SK-N-SH treated with all-trans-retinoic acid at 6 μM for 48 hours (cell line): ENCODE data around the gene TMEM270.
A peak's percentile ranks its signal among the peaks of the same experiment; 100 is the strongest.
"Not testable (repeated sequence)": the region's sequence is repeated elsewhere in the genome, so short reads cannot be mapped to it uniquely, and the experiment has no call there.

Experiments used
- ATAC-seq: fragments of 200-7000 bp; cut with Tn5 transposase; 3 replicates; pipeline ENCODE4 v1.9.1; 2020; ENCODE audit warnings: mild to moderate bottlenecking, moderate library complexity
- ARNTL ChIP-seq: fragments of 450-650 bp; formaldehyde crosslinking; IDR thresholded peaks from 2 replicates; pipeline ENCODE4 v1.5.0; 2020; ENCODE audit warnings: low read depth, mild to moderate bottlenecking, moderate library complexity, borderline replicate concordance
- BACH2 ChIP-seq: fragments of 250-450 bp; sonication (Bioruptor Pico); IDR thresholded peaks from 2 replicates; pipeline ENCODE4 v1.9.0; 2021; ENCODE audit warnings: mild to moderate bottlenecking, borderline replicate concordance
- CREB5 ChIP-seq: fragments of 250-450 bp; sonication (Bioruptor Pico); IDR thresholded peaks from 2 replicates; pipeline ENCODE4 v1.5.1; 2020; ENCODE audit warnings: low read depth, mild to moderate bottlenecking, moderate library complexity
- CSDC2 ChIP-seq: fragments of 250-450 bp; sonication (Bioruptor Pico); IDR thresholded peaks from 2 replicates; pipeline ENCODE4 v1.5.0; 2020; ENCODE audit warnings: mild to moderate bottlenecking, moderate library complexity
- CSRNP3 ChIP-seq: fragments of 250-450 bp; sonication (Bioruptor Pico); IDR thresholded peaks from 2 replicates; pipeline ENCODE4 v1.5.1; 2021; ENCODE audit warnings: mild to moderate bottlenecking, moderate library complexity
- ESRRG ChIP-seq: fragments of 250-450 bp; sonication (Bioruptor Pico); IDR thresholded peaks from 2 replicates; pipeline ENCODE4 v1.6.1; 2021; ENCODE audit warnings: mild to moderate bottlenecking
- GLIS3 ChIP-seq: fragments of 250-450 bp; sonication (Bioruptor Pico); IDR thresholded peaks from 2 replicates; pipeline ENCODE4 v1.5.0; 2020; ENCODE audit warnings: mild to moderate bottlenecking, moderate library complexity
- ISL1 ChIP-seq: fragments of 250-450 bp; sonication (Bioruptor Pico); IDR thresholded peaks from 2 replicates; pipeline ENCODE4 v2.1.2; 2022; ENCODE audit warnings: mild to moderate bottlenecking, moderate library complexity
- OSR1 ChIP-seq: fragments of 250-450 bp; sonication (Bioruptor Pico); IDR thresholded peaks from 2 replicates; pipeline ENCODE4 v1.8.0; 2022; ENCODE audit warnings: moderate library complexity, mild to moderate bottlenecking, inconsistent platforms
- PPARA ChIP-seq: fragments of 250-450 bp; sonication (Bioruptor Pico); IDR thresholded peaks from 2 replicates; pipeline ENCODE4 v1.5.0; 2020; ENCODE audit warnings: mild to moderate bottlenecking, borderline replicate concordance
- RARB ChIP-seq: fragments of 250-450 bp; sonication (Bioruptor Pico); IDR thresholded peaks from 2 replicates; pipeline ENCODE4 v1.8.0; 2021; ENCODE audit warnings: mild to moderate bottlenecking, moderate library complexity
- SNAI2 ChIP-seq: fragments of 250-450 bp; sonication (Bioruptor Pico); IDR thresholded peaks from 2 replicates; pipeline ENCODE4 v1.5.0; 2020; ENCODE audit warnings: mild to moderate bottlenecking, moderate library complexity
- TCF4 ChIP-seq: fragments of 250-450 bp; sonication (Bioruptor Pico); IDR thresholded peaks from 2 replicates; pipeline ENCODE4 v1.8.0; 2021; ENCODE audit warnings: mild to moderate bottlenecking, moderate library complexity, borderline replicate concordance
- TOX ChIP-seq: fragments of 250-450 bp; sonication (Bioruptor Pico); IDR thresholded peaks from 2 replicates; pipeline ENCODE4 v1.8.0; 2021; ENCODE audit warnings: mild to moderate bottlenecking, moderate library complexity, borderline replicate concordance
- ZC3H10 ChIP-seq: fragments of 250-450 bp; sonication (Bioruptor Pico); IDR thresholded peaks from 2 replicates; pipeline ENCODE4 v1.5.1; 2021; ENCODE audit warnings: mild to moderate bottlenecking, moderate library complexity
- ZFP3 ChIP-seq: fragments of 250-450 bp; sonication (Bioruptor Pico); IDR thresholded peaks from 2 replicates; pipeline ENCODE4 v1.5.0; 2020; ENCODE audit warnings: mild to moderate bottlenecking, moderate library complexity
- ZFP30 ChIP-seq: fragments of 450-650 bp; formaldehyde crosslinking; IDR thresholded peaks from 2 replicates; pipeline ENCODE4 v1.5.0; 2022; ENCODE audit warnings: mild to moderate bottlenecking, moderate library complexity
- ZNF565 ChIP-seq: fragments of 450-650 bp; formaldehyde crosslinking; conservative IDR thresholded peaks from 2 replicates; pipeline ENCODE4 v1.5.0; 2020; ENCODE audit warnings: low read depth, mild to moderate bottlenecking, moderate library complexity
- ZNF70 ChIP-seq: fragments of 450-650 bp; formaldehyde crosslinking; IDR thresholded peaks from 2 replicates; pipeline ENCODE4 v1.5.0; 2020; ENCODE audit warnings: mild to moderate bottlenecking, moderate library complexity
- ZNF8 ChIP-seq: fragments of 450-650 bp; formaldehyde crosslinking; IDR thresholded peaks from 2 replicates; pipeline ENCODE4 v1.5.0; 2020; ENCODE audit warnings: mild to moderate bottlenecking, moderate library complexity

TMEM270 gene

GRCh38 chr7:73832806-73833205, 28.2 kb upstream of the TMEM270 start:
- no peak for ATAC-seq
- no peak for TF ChIP-seq PPARA (CRISPR knock-in tag)
- no peak for TF ChIP-seq ZFP3
- TF ChIP-seq ZFP30 (CRISPR knock-in tag): no peak
- no peak for TF ChIP-seq CSDC2 (CRISPR knock-in tag)
- TF ChIP-seq RARB (CRISPR knock-in tag): no peak
- TF ChIP-seq, all 23 proteins: peak for 0

GRCh38 chr7:73833251-73833919, 27.6 kb upstream of the TMEM270 start:
- ATAC-seq: no peak

DNA sequence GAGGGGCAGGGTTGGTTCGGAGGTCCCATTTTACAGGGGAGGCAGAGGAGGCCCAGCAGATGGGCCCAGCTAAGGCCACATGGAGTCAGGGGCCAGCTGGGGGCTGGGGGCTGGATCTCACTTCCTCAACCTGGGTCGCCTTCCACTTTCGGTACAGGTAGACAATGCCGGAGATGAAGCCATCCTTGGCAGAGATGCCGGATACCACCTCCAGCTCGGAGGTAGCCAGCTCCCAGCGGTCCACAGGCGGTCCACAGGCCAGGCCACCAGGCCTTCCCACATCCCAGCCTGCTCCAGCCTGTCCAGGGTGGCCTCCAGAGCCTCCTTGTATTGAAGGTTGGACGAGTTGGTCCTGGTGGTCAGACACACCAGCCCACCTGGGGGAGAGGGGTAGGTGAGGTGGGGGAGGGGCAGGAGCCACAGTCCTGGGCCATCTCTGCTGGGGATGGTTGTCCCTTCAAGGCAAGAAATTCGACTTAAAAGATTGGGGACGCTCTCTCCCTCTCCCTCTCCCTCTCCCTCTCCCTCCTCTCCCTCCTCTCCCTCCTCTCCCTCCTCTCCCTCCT, 26.2 kb upstream of the TMEM270 start:
- no peak for ATAC-seq
- TF ChIP-seq RARB (CRISPR knock-in tag): no peak
- TF ChIP-seq ISL1 (CRISPR knock-in tag): no peak
- TF ChIP-seq TCF4 (CRISPR knock-in tag): no peak
- TF ChIP-seq ZNF8 (CRISPR knock-in tag): no peak

More at GRCh38 chr7:73833251-73833919, 27.6 kb upstream of the TMEM270 start:
- TF ChIP-seq ZC3H10 (CRISPR knock-in tag) (no peak), ZNF70 (CRISPR knock-in tag) (no peak), ZFP3 (0 out of 2 replicates have a peak, but pooled peaks have one; percentile 72), ISL1 (CRISPR knock-in tag) (no peak), GLIS3 (CRISPR knock-in tag) (no peak), ARNTL (CRISPR knock-in tag) (no peak), SNAI2 (CRISPR knock-in tag) (no peak), ESRRG (no peak)

- ATAC-seq: not testable (repeated sequence)
These were observed 23.8 kb upstream of the TMEM270 start for GRCh38 chr7:73837167-73837566.

DNA sequence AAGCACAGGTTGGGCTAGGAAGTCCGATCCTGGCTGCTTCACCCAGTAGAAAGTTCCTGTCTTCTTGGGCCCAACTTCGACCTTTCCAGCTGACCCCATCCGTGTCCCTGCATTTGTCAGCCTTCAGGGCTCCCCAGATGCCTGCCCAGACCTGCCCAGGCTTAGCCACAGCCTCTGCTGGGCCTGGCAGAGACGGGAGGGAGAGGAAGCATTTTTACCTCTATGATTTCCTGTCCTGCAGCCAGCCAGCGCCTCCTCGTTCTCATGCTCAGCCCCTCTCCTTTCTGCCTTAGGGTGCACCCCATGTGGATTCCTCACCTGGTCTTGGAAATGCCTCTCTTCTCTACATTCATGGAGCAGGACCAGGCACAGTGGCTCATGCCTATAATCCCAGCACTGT, 22.3 kb upstream of the TMEM270 start:
- no peak for ATAC-seq
- TF ChIP-seq TCF4 (CRISPR knock-in tag) (no peak), ZNF565 (CRISPR knock-in tag) (no peak), SNAI2 (CRISPR knock-in tag) (no peak), PPARA (CRISPR knock-in tag) (no peak), ARNTL (CRISPR knock-in tag) (no peak), ZNF8 (CRISPR knock-in tag) (no peak), ESRRG (no peak)

- TF ChIP-seq ZNF8 (CRISPR knock-in tag) (no peak), BACH2 (CRISPR knock-in tag) (no peak), ZNF565 (CRISPR knock-in tag) (no peak), SNAI2 (CRISPR knock-in tag) (no peak), ZNF70 (CRISPR knock-in tag) (no peak), CREB5 (CRISPR knock-in tag) (no peak), PPARA (CRISPR knock-in tag) (no peak), ZFP3 (no peak), CSRNP3 (CRISPR knock-in tag) (no peak), RARB (CRISPR knock-in tag) (no peak), TOX (no peak), OSR1 (CRISPR knock-in tag) (no peak), GLIS3 (CRISPR knock-in tag) (no peak), ESRRG (no peak), ISL1 (CRISPR knock-in tag) (no peak)
- TF ChIP-seq, all 23 proteins: peak for 0
- ATAC-seq: no peak
These were observed 21.7 kb upstream of the TMEM270 start for GRCh38 chr7:73839290-73839689.
